Liver (tissue), 3 donors: ENCODE measurements around the gene RGS12.

Source experiments
- FOXA1 ChIP-seq: IDR thresholded peaks from 2 replicates; pipeline ENCODE4 v1.6.1; 2016; ENCODE audit warnings: antibody characterized with exemption
- FOXA2 ChIP-seq: IDR thresholded peaks from 2 replicates; pipeline ENCODE4 v1.6.1; 2016; ENCODE audit warnings: antibody characterized with exemption
- GABPA ChIP-seq, 2 donors: IDR thresholded peaks in 1 of 2; conservative IDR thresholded peaks in 1 of 2; 2 replicates each; pipeline ENCODE4 v1.6.1; 2016; ENCODE audit warnings: antibody characterized with exemption in 2 of 2, mild to moderate bottlenecking in 1 of 2, moderate library complexity in 1 of 2
- HNF4A ChIP-seq, 2 donors: conservative IDR thresholded peaks; 2 replicates each; pipeline ENCODE4 v1.6.1; 2016; ENCODE audit warnings: antibody characterized with exemption in 2 of 2, mild to moderate bottlenecking in 2 of 2
- HNF4G ChIP-seq: IDR thresholded peaks from 2 replicates; pipeline ENCODE4 v1.6.1; 2016; ENCODE audit warnings: antibody characterized with exemption
- RAD21 ChIP-seq, 2 donors: IDR thresholded peaks; 2 replicates each; pipeline ENCODE4 v1.6.1; 2016; ENCODE audit warnings: antibody characterized with exemption in 2 of 2, mild to moderate bottlenecking in 2 of 2
- REST ChIP-seq: IDR thresholded peaks from 2 replicates; pipeline ENCODE4 v1.6.1; 2016; ENCODE audit warnings: antibody characterized with exemption, mild to moderate bottlenecking
- SP1 ChIP-seq: IDR thresholded peaks from 2 replicates; pipeline ENCODE4 v1.6.1; 2018; ENCODE audit warnings: antibody characterized with exemption, mild to moderate bottlenecking
- TAF1 ChIP-seq: conservative IDR thresholded peaks from 2 replicates; pipeline ENCODE4 v1.6.1; 2016; ENCODE audit warnings: antibody characterized with exemption, mild to moderate bottlenecking
- TF ChIP-seq, protein P1 (sequence below): fragments of 150-350 bp; IDR thresholded peaks from 2 replicates; pipeline ENCODE4 v1.5.1; 2017; ENCODE audit warnings: improper control_type of control experiment, low read depth, low read length; ENCODE audit not compliant: missing input control
- donor health status: healthy.
- donor health status: healthy.

- TF ChIP-seq TAF1 (no peak), REST (no peak), HNF4G (no peak), SP1 (no peak), GABPA (IDR thresholded peaks at IDR 0.05 in 1 of 2, conservative IDR thresholded peaks at IDR 0.05 in 1 of 2) (no peak), FOXA2 (no peak), HNF4A (conservative IDR thresholded peaks at IDR 0.05) (no peak), RAD21 (IDR thresholded peaks at IDR 0.05) (no peak), FOXA1 (no peak)
- TF ChIP-seq, protein P1, sequence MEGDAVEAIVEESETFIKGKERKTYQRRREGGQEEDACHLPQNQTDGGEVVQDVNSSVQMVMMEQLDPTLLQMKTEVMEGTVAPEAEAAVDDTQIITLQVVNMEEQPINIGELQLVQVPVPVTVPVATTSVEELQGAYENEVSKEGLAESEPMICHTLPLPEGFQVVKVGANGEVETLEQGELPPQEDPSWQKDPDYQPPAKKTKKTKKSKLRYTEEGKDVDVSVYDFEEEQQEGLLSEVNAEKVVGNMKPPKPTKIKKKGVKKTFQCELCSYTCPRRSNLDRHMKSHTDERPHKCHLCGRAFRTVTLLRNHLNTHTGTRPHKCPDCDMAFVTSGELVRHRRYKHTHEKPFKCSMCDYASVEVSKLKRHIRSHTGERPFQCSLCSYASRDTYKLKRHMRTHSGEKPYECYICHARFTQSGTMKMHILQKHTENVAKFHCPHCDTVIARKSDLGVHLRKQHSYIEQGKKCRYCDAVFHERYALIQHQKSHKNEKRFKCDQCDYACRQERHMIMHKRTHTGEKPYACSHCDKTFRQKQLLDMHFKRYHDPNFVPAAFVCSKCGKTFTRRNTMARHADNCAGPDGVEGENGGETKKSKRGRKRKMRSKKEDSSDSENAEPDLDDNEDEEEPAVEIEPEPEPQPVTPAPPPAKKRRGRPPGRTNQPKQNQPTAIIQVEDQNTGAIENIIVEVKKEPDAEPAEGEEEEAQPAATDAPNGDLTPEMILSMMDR = no peak
These were observed 35.7 kb upstream of the RGS12 start for GRCh38 chr4:3257103-3257555.
